LNCAP (cell line): ENCODE data around the gene PSMG1.

Source experiments
- TF ChIP-seq, protein P1 (sequence below): fragments of 450-650 bp; IDR thresholded peaks from 2 replicates; pipeline ENCODE4 v1.5.1; 2017; ENCODE audit warnings: mild to moderate bottlenecking

PSMG1 gene

DNA sequence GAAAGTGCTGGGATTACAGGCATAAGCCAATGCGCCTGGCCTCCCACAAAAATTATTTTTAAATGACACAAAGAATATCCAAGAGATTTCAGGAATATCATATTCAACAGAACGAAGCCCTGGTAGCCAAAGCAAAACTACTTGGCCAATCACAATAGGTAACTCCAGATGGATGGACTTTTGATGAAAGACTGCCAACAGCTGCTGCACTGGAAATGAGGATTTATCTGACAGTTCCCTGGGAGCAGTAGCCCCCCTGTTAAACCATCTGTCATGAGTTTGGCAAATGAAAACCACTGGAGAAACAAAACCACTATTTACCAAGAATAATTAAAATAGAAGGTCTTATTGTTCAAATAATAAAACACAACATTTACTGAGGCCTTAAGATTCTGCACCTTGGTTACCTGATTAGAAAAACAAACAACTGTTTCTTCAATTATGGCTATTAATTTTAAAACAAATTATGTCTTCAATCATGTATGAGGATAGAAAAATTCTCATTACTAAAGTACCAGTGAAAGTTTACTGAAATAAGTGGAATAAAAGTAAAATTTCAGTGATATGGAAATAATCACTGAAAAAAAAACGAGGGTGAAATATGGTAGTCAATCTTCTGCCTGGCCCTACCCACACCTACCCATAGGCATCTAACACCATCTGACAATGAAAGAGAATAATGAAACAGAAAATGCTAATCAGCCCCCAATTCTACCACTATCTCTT lies 34.3 kb upstream of the PSMG1 start:
- TF ChIP-seq, protein P1, sequence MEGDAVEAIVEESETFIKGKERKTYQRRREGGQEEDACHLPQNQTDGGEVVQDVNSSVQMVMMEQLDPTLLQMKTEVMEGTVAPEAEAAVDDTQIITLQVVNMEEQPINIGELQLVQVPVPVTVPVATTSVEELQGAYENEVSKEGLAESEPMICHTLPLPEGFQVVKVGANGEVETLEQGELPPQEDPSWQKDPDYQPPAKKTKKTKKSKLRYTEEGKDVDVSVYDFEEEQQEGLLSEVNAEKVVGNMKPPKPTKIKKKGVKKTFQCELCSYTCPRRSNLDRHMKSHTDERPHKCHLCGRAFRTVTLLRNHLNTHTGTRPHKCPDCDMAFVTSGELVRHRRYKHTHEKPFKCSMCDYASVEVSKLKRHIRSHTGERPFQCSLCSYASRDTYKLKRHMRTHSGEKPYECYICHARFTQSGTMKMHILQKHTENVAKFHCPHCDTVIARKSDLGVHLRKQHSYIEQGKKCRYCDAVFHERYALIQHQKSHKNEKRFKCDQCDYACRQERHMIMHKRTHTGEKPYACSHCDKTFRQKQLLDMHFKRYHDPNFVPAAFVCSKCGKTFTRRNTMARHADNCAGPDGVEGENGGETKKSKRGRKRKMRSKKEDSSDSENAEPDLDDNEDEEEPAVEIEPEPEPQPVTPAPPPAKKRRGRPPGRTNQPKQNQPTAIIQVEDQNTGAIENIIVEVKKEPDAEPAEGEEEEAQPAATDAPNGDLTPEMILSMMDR: no peak

DNA sequence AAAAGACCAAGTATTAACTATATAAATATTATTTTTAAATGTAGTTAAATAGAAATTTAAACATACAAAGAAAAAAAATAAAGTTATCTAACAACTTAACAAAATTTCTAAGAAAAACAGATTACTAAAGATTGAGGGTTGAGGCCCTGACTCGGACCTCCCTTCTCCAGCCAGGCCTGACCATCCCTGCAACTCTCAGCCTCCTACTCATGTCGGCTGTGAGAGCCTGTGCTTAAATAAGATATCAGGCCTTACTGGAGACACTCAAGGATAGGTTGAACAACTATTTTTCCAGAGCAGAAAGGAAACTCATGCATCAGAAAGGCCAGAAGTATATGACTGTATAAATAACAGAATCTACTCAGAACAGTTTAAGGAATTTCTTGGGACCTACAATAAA lies 33.0 kb upstream of the PSMG1 start:
- TF ChIP-seq, protein P1: no peak

DNA sequence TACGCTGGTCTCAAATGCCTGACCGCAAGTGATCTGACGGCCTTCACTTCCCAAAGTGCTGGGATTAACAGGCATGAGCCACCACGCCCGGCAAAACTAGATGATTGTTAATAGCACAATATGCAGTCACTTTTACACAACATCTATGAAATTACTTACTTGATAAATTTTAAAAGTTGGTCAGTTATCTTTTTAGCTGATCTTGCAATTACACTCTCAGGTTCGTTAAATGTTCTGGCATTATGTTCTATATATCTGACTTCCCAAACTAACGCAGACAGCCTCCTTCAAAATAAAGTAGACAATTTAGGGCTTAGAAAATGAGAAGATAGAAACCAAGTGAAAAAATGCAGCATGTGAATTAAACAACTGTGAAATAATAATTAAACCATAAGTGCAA lies 31.8 kb upstream of the PSMG1 start:
- TF ChIP-seq, protein P1: no peak

DNA sequence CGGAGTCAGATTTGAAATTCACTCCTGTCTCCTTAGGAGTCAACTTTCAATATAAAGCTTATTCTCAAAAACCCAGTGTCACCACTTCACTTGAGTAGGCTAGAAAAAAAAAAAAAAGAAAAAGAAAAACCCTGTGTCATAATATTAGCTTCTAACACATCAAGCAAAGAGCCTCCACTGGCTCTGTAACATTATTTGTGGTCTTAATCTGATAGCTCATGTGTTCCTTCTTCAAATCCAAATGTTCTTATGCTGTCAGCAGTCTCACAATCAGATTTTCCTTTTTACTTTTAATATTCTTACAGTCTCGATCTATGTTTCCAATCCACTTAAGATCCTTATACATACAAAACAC lies 26.1 kb upstream of the PSMG1 start:
- TF ChIP-seq, protein P1: no peak

DNA sequence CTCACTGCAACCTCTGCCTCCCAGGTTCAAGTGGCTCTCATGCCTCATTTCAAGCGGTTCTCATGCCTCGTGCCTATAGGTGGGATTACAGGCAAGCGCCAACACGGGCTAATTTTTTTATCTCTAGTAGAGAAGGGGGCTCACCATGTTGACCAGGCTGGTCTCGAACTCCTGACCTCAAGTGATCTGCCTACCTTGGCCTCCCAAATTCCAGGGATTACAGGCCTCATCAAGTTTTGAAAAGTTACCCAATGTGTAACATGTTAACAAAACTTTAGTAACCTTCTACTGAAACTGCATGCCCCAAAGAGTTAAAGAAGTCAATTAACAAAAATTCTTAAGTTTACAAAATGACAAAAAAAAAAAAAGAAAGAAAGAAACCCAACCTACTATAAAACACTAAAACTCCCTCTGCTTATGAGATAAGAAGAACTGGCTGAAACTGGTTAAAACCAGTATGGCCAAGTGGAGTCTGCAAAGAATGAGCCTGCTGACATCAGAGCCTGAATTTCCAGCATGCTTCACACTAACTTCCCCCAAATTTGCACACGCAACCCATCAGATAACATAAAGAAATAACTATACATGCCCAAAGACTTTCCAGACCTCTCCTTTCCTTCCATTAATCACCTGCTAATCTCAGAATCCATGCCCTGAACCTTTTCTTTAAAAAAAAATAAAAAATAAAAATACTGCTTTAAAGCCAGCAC lies 25.5 kb upstream of the PSMG1 start:
- TF ChIP-seq, protein P1: no peak

DNA sequence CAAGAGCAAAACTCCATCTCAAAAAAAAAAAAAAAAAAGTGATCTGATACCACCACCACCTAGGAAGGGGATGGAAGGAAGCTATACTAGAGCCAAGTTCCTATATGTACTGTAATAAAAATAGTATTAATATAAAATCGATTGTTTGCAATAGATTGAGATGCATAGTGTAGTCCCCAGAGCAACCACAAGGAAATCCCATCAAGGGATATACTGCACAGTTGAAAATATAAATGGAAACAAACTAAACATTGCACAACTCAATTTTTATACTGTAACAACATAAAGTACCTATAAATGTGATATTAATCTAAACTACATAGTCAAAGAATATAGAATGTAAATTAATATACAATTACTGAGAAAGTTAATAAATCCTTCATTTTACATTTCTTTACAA lies 20.9 kb upstream of the PSMG1 start:
- TF ChIP-seq, protein P1: peak; percentile 20; the same call in 1 of the 2 replicates

DNA sequence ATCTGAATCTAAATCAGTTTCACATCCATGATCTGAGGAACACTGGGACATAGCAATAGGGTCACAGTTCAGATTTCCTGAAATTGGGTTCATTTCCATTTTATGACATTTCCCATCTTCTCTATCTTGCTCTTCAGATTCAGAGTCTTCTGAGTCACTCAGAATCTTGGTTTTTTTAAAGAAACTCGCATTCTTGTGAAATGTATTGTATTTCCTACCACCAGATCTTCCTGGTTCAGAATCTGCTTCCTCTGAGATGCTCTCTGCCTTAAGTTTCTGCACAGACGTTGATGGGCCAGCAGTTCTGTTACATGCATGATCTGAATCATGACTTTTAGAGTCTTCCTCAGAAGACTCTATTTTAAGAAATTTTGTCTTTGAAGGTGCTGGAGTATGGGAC lies 15.5 kb upstream of the PSMG1 start:
- TF ChIP-seq, protein P1: no peak
